Suppressor macrophage treated with lipopolysaccharide for 1 hour (primary cell): ENCODE measurements around the gene TC2N.
A peak's percentile ranks its signal among the peaks of the same experiment; 100 is the strongest.
"Not testable (repeated sequence)": the region's sequence is repeated elsewhere in the genome, so short reads cannot be mapped to it uniquely, and the experiment has no call there.

Experiments used
- DNase-seq, 3 donors: peaks; one replicate each; pipeline ENCODE4 v3.0.0-alpha.2; 2020 to 2022

Gene TC2N

GRCh38 chr14:91866511-91867295 is 633 bp downstream of the TC2N start:
- no peak for DNase-seq

DNA sequence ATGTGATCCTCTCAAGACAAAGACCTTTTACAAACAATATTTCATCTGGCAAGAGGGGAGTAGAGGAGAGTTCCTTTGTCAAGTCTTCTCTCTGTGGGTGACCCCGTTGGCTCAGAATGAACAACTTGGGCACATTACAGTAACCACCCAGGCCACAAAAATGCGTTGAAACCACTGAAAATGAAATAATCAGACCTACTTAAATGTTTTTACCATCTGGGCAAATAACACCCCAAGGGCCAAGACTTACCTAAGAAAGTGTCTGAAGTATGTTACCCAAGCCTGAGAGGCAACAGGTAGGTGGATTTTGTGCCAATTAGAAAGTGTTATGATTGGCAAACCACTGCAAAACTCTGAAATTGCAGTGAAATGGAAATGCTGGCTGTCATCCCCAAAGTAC is 1.3 kb downstream of the TC2N start:
- DNase-seq, result no peak

DNA sequence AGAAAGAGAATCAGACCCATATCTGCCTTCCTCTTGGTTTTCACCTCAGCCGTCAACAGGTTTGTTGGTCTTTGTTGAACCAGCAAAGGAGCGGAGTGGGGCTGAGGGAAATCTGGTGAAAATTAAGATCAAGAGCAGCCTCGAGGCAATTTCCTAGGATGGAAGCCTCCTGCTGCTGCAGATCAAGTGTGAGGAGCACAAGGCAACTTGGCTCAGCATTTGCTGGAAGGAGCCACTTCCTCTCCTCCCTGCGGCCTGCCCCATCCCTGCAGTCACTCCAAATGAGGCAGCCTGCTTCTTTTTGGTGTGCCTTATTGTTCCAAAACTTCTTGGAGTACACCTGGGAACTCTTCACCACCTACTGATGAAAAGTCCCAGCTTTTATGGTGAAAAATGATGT is 4.9 kb downstream of the TC2N start:
- peak in 1 of 3 donors; percentile 8 for DNase-seq

- DNase-seq, result no peak
Measured at GRCh38 chr14:91861091-91861490, 6.2 kb downstream of the TC2N start.

DNA sequence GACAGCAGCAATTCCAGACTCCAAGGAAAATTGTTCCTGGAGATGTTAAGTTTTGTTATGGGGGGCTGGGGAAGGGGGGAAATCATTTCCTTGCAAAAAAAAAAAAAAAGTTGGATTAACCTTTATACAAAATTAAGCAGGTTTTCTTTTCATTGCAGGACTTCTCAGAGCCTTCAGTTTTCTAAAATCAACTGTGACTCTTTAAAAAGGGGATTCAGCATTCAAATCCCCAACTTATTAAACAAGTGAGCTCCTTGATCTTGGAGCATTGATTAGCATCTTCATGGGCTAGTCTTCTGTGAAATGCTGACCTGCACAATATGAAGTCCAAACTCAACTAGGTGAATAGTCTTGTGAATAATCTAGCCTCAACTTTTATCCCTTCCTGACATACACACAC is 7.1 kb downstream of the TC2N start:
- no peak for DNase-seq

DNA sequence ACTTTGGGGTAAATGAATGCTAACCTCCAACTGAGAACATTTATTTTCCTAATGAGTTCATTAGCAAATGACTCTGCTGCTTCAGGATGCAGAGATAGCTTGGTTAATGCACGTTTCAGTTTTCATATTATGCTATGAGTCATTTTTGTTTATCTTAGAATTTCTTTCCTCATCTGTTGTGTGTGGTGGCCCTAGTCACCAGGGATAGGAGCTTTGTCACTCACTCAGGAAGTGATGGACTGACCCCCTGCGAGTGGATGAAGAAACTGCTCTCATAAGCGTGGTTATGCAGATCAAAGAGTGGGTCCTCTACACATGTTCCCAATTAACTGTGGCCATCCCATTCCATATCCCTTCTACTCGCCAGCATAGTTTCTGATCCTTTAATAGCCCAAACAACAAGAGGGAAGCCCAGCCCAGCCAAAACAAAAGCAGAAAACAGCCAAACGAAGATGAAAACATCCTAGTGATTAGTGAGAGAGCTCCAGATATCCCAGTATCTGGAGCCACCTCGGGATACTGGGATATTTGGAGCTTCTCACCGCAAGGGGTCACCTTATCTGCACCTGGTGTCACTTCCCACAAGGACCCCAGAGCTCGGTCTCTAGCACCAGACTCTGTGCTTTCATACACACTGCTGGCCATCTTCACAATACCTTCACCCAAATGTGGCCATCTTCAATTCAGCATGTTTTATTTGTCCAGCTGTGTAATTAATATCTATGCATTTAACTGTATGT is 8.6 kb downstream of the TC2N start:
- peak; percentile 61 to 74 (median 62) for DNase-seq

- no peak for DNase-seq
Measured at GRCh38 chr14:91857614-91858013, 9.7 kb downstream of the TC2N start.

- DNase-seq, result no peak
Measured at GRCh38 chr14:91854327-91854934, 12.9 kb downstream of the TC2N start.

DNA sequence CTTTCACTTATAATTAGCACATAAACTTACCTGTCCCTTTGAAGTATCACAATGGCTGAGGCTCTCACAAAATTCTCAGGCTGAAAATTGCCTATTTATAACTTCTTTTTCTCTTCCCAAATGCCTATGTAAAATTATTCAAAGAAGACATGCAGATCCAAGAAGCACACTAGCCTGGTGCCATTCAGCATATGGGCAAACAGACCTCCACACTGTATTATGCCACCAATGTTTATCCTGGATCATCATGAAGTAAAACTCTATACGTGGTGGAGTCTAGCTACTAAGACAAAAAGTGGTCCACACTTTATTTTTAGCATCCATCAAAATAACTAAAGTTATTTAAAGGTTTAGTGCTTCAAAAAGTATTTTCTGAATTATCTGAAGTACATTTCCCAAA is 15.8 kb downstream of the TC2N start:
- DNase-seq, result no peak

DNA sequence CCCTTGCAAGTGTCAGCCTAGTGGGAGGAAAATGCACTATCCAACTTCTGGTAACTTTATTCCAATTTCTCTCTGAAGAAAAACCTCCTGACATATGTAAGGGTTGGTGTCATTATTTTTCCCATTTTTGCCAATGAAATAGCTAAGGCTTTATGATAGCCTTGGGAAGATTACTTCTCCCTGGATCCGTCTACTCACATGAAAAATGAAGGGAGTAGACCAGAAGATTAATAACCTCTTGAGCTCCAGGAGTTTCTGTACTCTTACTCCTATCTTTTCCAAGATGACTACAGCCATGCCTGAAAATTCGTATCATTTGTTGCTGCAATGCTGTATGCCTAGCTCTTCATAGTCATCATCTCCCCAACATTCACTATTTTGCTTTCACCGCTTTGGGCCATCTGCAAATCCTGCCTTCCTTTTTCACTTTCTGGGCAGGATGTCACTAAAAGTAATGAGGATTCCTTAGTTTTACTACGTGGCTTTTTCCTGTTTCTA is 18.8 kb downstream of the TC2N start:
- no peak for DNase-seq

DNA sequence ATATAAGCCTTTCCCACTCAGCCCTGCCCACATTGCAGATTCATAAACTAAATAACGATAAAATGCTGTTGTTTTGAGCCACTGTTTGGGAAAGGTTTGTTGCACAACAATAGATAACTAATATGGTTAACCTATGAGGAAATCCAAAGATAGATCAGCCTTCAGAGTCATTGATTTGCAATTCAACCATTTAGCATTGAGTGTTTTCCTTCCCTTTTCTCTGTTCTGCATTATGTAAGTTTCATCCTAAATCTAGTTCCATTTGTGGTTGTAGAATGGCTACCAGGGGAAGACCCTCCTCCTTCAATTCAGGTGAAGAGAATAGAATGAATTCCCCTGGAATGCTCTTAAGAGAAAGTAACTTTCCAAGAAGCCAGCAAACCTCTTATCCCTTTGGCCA is 19.6 kb downstream of the TC2N start:
- no peak for DNase-seq

- no peak for DNase-seq
Measured at GRCh38 chr14:91845652-91846051, 21.7 kb downstream of the TC2N start.

DNA sequence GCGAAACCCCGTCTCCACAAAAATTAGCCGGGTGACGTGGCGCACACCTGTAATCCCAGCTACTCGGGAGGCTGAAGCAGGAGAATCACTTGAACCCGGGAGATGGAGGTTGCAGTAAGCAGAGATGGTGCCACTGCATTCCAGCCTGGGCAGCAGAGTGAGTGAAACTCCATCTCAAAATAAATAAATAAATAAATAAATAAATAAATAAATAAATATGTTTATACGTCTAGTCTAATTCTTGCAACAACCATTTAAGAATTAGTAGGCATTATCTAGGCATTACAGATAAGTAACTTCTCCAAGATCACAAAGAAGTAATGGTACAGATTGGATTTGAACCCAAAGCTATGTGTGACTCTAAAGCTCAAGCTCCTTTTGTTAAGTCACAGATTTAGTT is 22.3 kb downstream of the TC2N start:
- not testable (repeated sequence) for DNase-seq

- DNase-seq, result no peak
Measured at GRCh38 chr14:91844029-91844428, 23.3 kb downstream of the TC2N start.

GRCh38 chr14:91843437-91843836 is 23.9 kb downstream of the TC2N start:
- peak; percentile 54 to 64 (median 63) for DNase-seq

GRCh38 chr14:91841065-91841464 is 26.3 kb downstream of the TC2N start:
- peak; percentile 6 to 21 (median 10) for DNase-seq

GRCh38 chr14:91839749-91840148 is 27.6 kb downstream of the TC2N start:
- DNase-seq, result no peak

- no peak for DNase-seq
Measured at GRCh38 chr14:91837076-91837475, 30.3 kb downstream of the TC2N start.

- DNase-seq, result peak; percentile 50 to 91 (median 60)
Measured at GRCh38 chr14:91835920-91836843, 31.2 kb downstream of the TC2N start.

- no peak for DNase-seq
Measured at GRCh38 chr14:91835197-91835919, 32.0 kb downstream of the TC2N start.

- no peak for DNase-seq
Measured at GRCh38 chr14:91834571-91834970, 32.8 kb downstream of the TC2N start.

- no peak for DNase-seq
Measured at GRCh38 chr14:91831337-91831736, 36.0 kb downstream of the TC2N start.
